Measurements from ENCODE around the gene PARD3B. TPM values are rescaled to one million over a fixed set of nuclear protein-coding genes. Genes with fewer than 3 reads are reported as not detected.

PARD3B gene
- total and polyA plus RNA-seq, 12 donors, result 0.46 to 12.4 (median 8.3) TPM

- peaks cover 0 to 7% (median 0%) of the 10 kb centered on the region in 9 donors for H3K36me3 ChIP-seq
- no peak overlapping the region for H3K4me3 ChIP-seq
- DNase-seq (no peak), ATAC-seq (no peak)
- H3K27me3 ChIP-seq, result no peaks in the 10 kb centered on the region
- no peak overlapping the region for H3K27ac ChIP-seq
- no peak for TF ChIP-seq CTCF (IDR thresholded peaks at IDR 0.05)
- intact Hi-C loops (cut with DNase I), result no loop called here
- H3K4me1 ChIP-seq, result no peaks in the 10 kb centered on the region
- no peaks in the 10 kb centered on the region for H3K9me3 ChIP-seq
- 97 to 99% methylated on average over 4 of the region's 4 CpGs for WGBS, 2 donors
Measured at GRCh38 chr2:205296959-205297358, 751.7 kb downstream of the PARD3B start.

DNA sequence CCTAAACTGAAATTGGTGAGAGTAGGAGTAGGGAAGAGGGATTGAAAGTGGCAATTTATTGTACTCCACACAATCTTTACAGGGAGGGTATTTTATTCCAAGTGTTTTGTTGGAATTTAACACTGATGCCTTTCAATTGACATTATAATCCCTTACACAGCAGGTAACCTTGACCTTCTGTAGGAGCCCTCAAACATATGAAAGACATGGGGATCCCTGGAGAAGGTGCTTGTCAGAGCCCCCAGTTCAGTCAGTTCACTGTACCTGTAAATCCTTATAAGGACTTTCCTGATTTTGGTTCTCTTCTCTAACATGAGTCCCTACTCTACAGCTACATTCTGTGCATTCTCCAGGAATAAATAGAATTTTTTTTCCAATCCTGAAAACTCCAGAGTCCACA, 752.1 kb downstream of the PARD3B start:
- TF ChIP-seq CTCF (IDR thresholded peaks at IDR 0.05), result no peak
- Histone ChIP-seq H3K9me3 (no peaks in the 10 kb centered on the region), H3K27ac (no peak overlapping the region), H3K4me3 (no peak overlapping the region), H3K36me3 (peaks cover 0 to 11% (median 0%) of the 10 kb centered on the region in 9 donors), H3K27me3 (no peaks in the 10 kb centered on the region), H3K4me1 (no peaks in the 10 kb centered on the region)
- no peak for DNase-seq
- intact Hi-C loops (cut with DNase I), result no loop called here
- ATAC-seq, result no peak

GRCh38 chr2:205297846-205298245, 752.6 kb downstream of the PARD3B start:
- no peaks in the 10 kb centered on the region for H3K9me3 ChIP-seq
- H3K27me3 ChIP-seq, result no peaks in the 10 kb centered on the region
- TF ChIP-seq CTCF (IDR thresholded peaks at IDR 0.05), result no peak
- no peak for ATAC-seq
- intact Hi-C loops (cut with DNase I), result no loop called here
- no peak overlapping the region for H3K27ac ChIP-seq
- no peak for DNase-seq
- no peak overlapping the region for H3K4me3 ChIP-seq
- 77 to 83% methylated on average over 4 of the region's 4 CpGs for WGBS, 2 donors
- no peaks in the 10 kb centered on the region for H3K4me1 ChIP-seq
- H3K36me3 ChIP-seq, result peaks cover 0 to 14% (median 0%) of the 10 kb centered on the region in 9 donors

DNA sequence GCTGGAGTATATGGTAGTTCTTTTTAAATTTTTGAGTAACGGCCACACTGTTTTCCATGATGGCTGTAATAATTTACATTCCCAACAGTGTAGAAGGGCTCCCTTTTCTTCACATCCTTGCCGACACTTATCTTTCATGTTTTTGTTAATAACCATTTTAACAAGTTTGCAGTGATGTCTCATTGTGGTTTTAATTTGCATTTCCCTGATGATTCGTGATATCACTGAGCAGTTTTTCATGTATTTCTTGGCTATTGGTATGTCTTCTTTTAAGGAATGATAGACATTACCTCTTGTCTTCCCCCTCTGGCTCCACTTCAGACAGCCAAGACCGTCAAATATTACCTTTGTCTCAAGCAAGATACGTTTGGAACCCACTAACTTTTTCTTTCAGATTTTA, 765.9 kb downstream of the PARD3B start:
- Histone ChIP-seq H3K4me3 (no peak overlapping the region), H3K36me3 (no peaks in the 10 kb centered on the region), H3K4me1 (no peaks in the 10 kb centered on the region), H3K9me3 (peaks cover 0 to under 1% (median 0%) of the 10 kb centered on the region in 11 donors), H3K27me3 (no peaks in the 10 kb centered on the region), H3K27ac (no peak overlapping the region)
- intact Hi-C loops (cut with DNase I), result no loop called here
- DNase-seq (no peak), ATAC-seq (no peak)
- 72 to 75% methylated on average over 5 of the region's 5 CpGs for WGBS, 2 donors
- no peak for TF ChIP-seq CTCF (IDR thresholded peaks at IDR 0.05)

All from heart right ventricle (tissue), 16 donors.